Amniotic epithelial cell (primary cell): ENCODE results near the gene CACFD1.
A peak's percentile ranks its signal among the peaks of the same experiment; 100 is the strongest.

Source experiments
- DNase-seq: peaks from one replicate; pipeline ENCODE4 v3.0.0-alpha.2; 2010; ENCODE audit warnings: low read depth

CACFD1 gene

GRCh38 chr9:133459476-133460404 lies at the start of gene CACFD1:
Gene CACFD1 (plus strand): TSS chr9:133459978. CDS start chr9:133460067, 89 bp downstream.
- DNase-seq: peak; percentile 87

GRCh38 chr9:133415170-133415569 lies 44.6 kb upstream of the CACFD1 start:
- no peak for DNase-seq

- peak; percentile 85 for DNase-seq
Measured at GRCh38 chr9:133417541-133418461, 42.0 kb upstream of the CACFD1 start, which contains the start of gene REXO4. Gene REXO4 (minus strand): TSS chr9:133418010. CDS start chr9:133417844, 166 bp downstream.

- DNase-seq: no peak
Measured at GRCh38 chr9:133419005-133419404, 40.8 kb upstream of the CACFD1 start.

DNA sequence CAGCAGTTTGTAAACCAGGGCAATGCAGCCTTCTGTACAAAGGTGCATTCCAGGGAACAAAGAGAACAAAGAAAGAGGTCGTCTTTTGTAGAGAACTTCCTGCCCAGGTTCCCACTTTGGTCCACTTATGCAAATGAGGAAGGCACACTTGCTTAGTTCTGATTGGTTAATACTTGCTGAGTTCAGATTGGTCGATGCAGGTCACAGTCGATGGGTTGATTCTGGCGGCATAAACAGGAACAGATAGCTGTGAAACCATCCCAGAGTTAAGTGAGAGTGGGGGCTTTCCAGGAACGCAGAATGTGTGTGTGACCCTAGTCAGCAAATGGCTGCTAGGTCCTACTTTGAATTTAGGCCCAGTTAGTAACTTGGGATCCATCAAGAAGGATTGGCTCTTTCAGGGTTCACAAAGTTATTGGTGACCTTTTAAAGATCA lies 39.4 kb upstream of the CACFD1 start:
- no peak for DNase-seq

DNA sequence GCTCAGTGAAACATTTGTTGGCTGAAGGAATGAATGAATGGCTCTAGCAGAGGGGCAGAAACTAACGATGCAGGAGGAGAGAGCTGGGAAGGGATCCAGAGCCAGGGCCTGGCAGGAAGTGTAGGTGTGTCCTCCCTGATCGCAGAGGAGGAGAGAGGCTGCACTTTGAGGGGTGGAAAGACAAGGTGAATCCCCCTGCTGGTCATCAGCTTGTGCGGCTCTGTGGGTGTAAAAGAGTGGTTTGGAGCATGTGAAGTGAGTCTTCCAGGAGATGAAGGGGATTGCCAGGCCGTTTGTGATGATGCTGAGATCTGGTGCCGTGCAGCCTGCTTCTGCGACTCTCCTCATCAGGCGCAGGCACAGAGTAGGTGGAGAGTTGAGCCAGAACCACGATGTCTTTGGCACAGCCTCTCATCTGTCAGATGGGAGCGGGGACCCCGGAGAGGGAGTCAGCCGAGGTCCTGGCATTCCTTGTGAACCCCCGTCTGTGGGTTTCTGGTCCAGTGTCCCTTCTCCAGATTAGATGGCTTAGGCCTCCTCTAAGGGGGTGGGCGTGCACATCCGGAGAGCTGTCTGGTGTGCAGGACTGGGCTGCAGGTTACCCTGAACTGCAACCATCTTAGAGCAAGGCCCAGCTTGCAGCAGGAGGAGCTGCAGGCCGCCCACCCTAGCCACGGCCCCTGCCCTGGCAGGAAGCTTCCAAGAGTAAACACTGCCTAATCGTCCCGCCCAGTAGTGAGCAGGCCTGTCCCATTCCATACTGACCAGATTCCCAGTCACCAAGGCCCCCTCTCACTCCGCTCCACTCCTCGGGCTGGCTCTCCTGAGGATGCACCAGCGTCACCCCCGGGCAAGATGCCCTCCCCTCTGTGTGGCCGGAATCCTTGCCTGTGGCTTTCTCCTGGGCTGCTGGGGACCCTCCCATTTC lies 37.9 kb upstream of the CACFD1 start, which contains the start of gene ADAMTS13:
Gene ADAMTS13 (plus strand): TSS at position 753 of the 928 bp plus-strand sequence. CDS start 77 bp downstream, at position 830.
- DNase-seq: no peak

- peak; percentile 82 for DNase-seq
Measured at GRCh38 chr9:133423216-133423615, 36.6 kb upstream of the CACFD1 start.

GRCh38 chr9:133424187-133424586 lies 35.6 kb upstream of the CACFD1 start:
- DNase-seq: no peak

- DNase-seq: no peak
Measured at GRCh38 chr9:133425049-133425632, 34.6 kb upstream of the CACFD1 start.

DNA sequence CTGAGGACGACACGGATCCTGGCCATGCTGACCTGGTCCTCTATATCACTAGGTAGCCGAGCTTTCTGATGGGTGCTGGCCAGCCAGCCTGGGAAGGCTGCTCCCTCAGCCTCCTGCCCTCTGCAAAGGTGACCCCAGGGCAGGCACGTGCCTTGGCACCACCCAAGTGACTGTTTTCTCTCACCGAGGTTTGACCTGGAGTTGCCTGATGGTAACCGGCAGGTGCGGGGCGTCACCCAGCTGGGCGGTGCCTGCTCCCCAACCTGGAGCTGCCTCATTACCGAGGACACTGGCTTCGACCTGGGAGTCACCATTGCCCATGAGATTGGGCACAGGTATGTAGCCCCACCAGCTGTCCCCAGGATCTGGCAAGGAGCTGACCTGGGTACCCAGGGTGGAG lies 33.8 kb upstream of the CACFD1 start:
- DNase-seq: no peak

DNA sequence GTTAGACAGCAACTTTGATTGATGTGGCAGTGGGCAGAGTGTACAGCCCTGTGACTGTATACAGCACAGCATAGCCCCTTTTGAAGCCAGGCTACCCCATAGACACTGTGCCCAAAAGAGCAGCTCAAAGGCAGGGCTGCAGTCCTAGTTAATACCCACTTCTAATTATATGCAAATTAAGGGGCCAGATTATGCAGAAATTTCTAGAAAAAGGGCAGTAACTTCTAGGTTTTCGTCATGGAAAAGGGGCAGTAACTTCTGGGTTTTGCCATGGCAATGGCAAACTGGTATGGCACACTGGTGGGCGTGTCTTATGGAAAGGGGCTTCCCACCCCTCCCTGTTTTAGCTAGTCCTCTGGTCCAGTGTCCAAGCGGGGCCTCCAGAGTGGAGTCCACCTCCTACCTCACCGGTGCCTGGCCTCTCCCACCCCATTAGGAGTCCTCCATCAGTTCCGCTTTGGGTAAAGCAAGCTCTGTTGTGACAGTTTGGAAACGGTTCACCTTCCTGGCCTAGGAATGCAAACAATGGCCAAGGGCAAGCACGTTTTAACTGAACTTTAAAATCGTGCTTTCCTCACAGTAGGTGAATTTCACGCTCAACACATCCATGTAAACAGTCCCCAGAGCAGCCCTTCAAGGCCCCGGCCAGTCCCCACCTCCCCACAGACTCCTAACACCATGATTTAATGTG lies 32.0 kb upstream of the CACFD1 start:
- no peak for DNase-seq

DNA sequence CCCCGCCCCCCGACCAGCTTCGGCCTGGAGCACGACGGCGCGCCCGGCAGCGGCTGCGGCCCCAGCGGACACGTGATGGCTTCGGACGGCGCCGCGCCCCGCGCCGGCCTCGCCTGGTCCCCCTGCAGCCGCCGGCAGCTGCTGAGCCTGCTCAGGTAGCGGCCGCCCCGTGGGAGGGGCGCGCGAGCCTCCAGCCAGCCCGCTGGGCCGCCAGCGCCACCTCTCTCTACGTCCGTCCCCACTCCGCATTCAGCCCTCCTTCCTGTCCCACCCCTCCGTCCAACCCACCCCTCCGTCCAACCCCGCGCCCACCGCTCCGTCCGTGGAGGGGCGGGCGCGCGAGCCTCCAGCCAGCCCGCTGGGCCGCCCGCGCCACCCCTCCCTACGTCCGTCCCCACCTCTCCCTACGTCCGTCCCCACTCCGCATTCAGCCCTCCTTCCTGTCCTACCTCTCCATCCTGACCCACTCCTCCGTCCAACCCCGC lies 31.1 kb upstream of the CACFD1 start:
- no peak for DNase-seq

- DNase-seq: no peak
Measured at GRCh38 chr9:133429214-133429613, 30.6 kb upstream of the CACFD1 start.

DNA sequence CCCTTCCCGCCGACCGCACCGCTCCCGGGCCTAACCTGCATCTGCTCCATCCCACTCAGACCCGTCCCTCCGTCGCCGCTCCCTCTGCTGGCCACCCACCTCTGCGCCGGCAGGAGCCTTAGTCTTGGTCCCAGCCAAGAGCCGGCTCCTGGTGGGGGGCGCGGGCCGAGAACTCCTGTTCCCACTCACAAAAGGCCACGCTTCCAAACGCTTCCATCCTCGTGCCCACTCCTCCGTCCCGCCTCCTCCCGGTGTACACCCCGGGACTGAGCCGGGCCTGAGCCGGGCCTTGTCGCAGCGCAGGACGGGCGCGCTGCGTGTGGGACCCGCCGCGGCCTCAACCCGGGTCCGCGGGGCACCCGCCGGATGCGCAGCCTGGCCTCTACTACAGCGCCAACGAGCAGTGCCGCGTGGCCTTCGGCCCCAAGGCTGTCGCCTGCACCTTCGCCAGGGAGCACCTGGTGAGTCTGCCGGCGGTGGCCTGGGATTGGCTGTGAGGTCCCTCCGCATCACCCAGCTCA lies 30.1 kb upstream of the CACFD1 start:
- DNase-seq: no peak

DNA sequence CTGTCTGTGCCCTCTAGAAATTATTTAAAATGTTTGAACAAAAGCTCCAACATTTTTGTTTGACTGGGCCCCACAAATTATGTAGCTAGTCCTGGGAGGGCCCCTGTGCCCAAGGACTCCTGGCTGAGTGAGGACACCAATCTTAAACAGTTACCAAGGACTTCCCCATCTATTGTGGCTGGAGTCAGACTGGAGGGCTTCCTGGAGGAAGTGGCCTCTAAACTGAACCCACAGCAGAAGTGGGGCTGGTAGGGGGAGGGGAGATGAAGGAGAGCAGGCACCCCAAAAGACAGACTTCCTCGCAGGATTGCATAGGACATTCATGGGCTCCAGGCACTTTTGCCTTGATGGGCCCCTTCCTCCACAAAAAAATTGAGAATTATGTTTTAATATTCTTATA lies 29.5 kb upstream of the CACFD1 start:
- no peak for DNase-seq

GRCh38 chr9:133433351-133433843 lies 26.4 kb upstream of the CACFD1 start:
- no peak for DNase-seq

GRCh38 chr9:133436681-133437080 lies 23.1 kb upstream of the CACFD1 start:
- no peak for DNase-seq

- no peak for DNase-seq
Measured at GRCh38 chr9:133437753-133438531, 21.8 kb upstream of the CACFD1 start.

- DNase-seq: no peak
Measured at GRCh38 chr9:133439337-133439736, 20.4 kb upstream of the CACFD1 start.
